ENCODE results near the gene RPS6KA2.

Gene RPS6KA2

GRCh38 chr6:166494757-166495486 lies 132.1 kb downstream of the RPS6KA2 start:
- no peak overlapping the region for H3K27ac ChIP-seq
- H3K36me3 ChIP-seq: no peaks in the 10 kb centered on the region; the same call in 1 of the 2 replicates

GRCh38 chr6:166494101-166494441 lies 133.0 kb downstream of the RPS6KA2 start:
- H3K27me3 ChIP-seq (ENCODE audit: insufficient read depth, low read depth, severe bottlenecking): no peaks in the 10 kb centered on the region
- no peaks in the 10 kb centered on the region for H3K9me3 ChIP-seq (ENCODE audit: severe bottlenecking)
- H3K4me3 ChIP-seq (ENCODE audit: low read depth, low read length): no peak overlapping the region
- DNase-seq: no peak
- H3K36me3 ChIP-seq: no peaks in the 10 kb centered on the region; the same call in 1 of the 2 replicates
- no peak overlapping the region for H3K27ac ChIP-seq
- no peak for TF ChIP-seq CTCF (IDR thresholded peaks at IDR 0.05; ENCODE audit: low read depth, low read length)

More at GRCh38 chr6:166494757-166495486, 132.1 kb downstream of the RPS6KA2 start:
- no peak for TF ChIP-seq CTCF (IDR thresholded peaks at IDR 0.05; ENCODE audit: low read depth, low read length)
- no peaks in the 10 kb centered on the region for H3K9me3 ChIP-seq (ENCODE audit: severe bottlenecking)
- DNase-seq: no peak
- no peaks in the 10 kb centered on the region for H3K27me3 ChIP-seq (ENCODE audit: insufficient read depth, low read depth, severe bottlenecking)
- no peak overlapping the region for H3K4me3 ChIP-seq (ENCODE audit: low read depth, low read length)

- H3K9me3 ChIP-seq (ENCODE audit: severe bottlenecking): no peaks in the 10 kb centered on the region
- no peak for TF ChIP-seq CTCF (IDR thresholded peaks at IDR 0.05; ENCODE audit: low read depth, low read length)
- DNase-seq: no peak
- H3K27ac ChIP-seq: no peak overlapping the region
- H3K4me3 ChIP-seq (ENCODE audit: low read depth, low read length): no peak overlapping the region
- no peaks in the 10 kb centered on the region for H3K27me3 ChIP-seq (ENCODE audit: insufficient read depth, low read depth, severe bottlenecking)
- H3K36me3 ChIP-seq: no peaks in the 10 kb centered on the region; the same call in 1 of the 2 replicates
These were observed 133.5 kb downstream of the RPS6KA2 start for GRCh38 chr6:166493427-166494100.

- no peaks in the 10 kb centered on the region for H3K27me3 ChIP-seq (ENCODE audit: insufficient read depth, low read depth, severe bottlenecking)
- no peak for DNase-seq
- no peak for TF ChIP-seq CTCF (IDR thresholded peaks at IDR 0.05; ENCODE audit: low read depth, low read length)
- no peak overlapping the region for H3K4me3 ChIP-seq (ENCODE audit: low read depth, low read length)
- no peaks in the 10 kb centered on the region; the same call in 1 of the 2 replicates for H3K36me3 ChIP-seq
- no peaks in the 10 kb centered on the region for H3K9me3 ChIP-seq (ENCODE audit: severe bottlenecking)
- H3K27ac ChIP-seq: peak overlapping the region; percentile 10; the same call in 1 of the 2 replicates
These were observed 134.8 kb downstream of the RPS6KA2 start for GRCh38 chr6:166492092-166492741.

GRCh38 chr6:166490671-166491500 lies 136.2 kb downstream of the RPS6KA2 start:
- TF ChIP-seq CTCF (IDR thresholded peaks at IDR 0.05; ENCODE audit: low read depth, low read length): no peak

More at GRCh38 chr6:166490671-166491500, 136.2 kb downstream of the RPS6KA2 start:
- Histone ChIP-seq H3K27me3 (ENCODE audit: insufficient read depth, low read depth, severe bottlenecking) (no peaks in the 10 kb centered on the region), H3K27ac (no peak overlapping the region), H3K9me3 (ENCODE audit: severe bottlenecking) (no peaks in the 10 kb centered on the region), H3K4me3 (ENCODE audit: low read depth, low read length) (no peak overlapping the region), H3K36me3 (no peaks in the 10 kb centered on the region; the same call in none of the 2 replicates)
- DNase-seq: no peak
